ENCODE measurements around the gene TCF25. TPM values are rescaled to one million over a fixed set of nuclear protein-coding genes. Genes with fewer than 3 reads are reported as not detected.
A peak's percentile ranks its signal among the peaks of the same experiment; 100 is the strongest.

Gene TCF25
- total RNA-seq, 1 donor from 2014 or later = 82.6 TPM

GRCh38 chr16:89861648-89862047, 11.7 kb upstream of the TCF25 start:
- intact Hi-C loops (cut with micrococcal nuclease) = no loop called here
- Histone ChIP-seq H3K27me3 (ENCODE audit: low read depth) (no peaks in the 10 kb centered on the region), H3K27ac (replicated peaks) (no peak overlapping the region), H3K4me1 (peaks cover 24% of the 10 kb centered on the region), H3K9me3 (replicated peaks) (no peaks in the 10 kb centered on the region), H3K36me3 (no peaks in the 10 kb centered on the region), H3K4me3 (no peak overlapping the region)
- TF ChIP-seq CTCF (IDR thresholded peaks at IDR 0.05; ENCODE audit: borderline replicate concordance) = no peak
- DNase-seq = no peak

- H3K4me3 ChIP-seq = no peak overlapping the region
- no peaks in the 10 kb centered on the region for H3K36me3 ChIP-seq
- H3K4me1 ChIP-seq = peaks cover 24% of the 10 kb centered on the region
- no peak for DNase-seq
- intact Hi-C loops (cut with micrococcal nuclease) = no loop called here
- H3K27me3 ChIP-seq (ENCODE audit: low read depth) = no peaks in the 10 kb centered on the region
- peak overlapping the region; percentile 83 for H3K27ac ChIP-seq (replicated peaks)
- TF ChIP-seq CTCF (IDR thresholded peaks at IDR 0.05; ENCODE audit: borderline replicate concordance) = no peak
- H3K9me3 ChIP-seq (replicated peaks) = peaks cover 7% of the 10 kb centered on the region
Measured at GRCh38 chr16:89862732-89863131, 10.7 kb upstream of the TCF25 start.

- H3K27me3 ChIP-seq (ENCODE audit: low read depth) = no peaks in the 10 kb centered on the region
- peak overlapping the region; percentile 83 for H3K27ac ChIP-seq (replicated peaks)
- peak overlapping the region; percentile 37 for H3K4me3 ChIP-seq
- peaks cover 13% of the 10 kb centered on the region for H3K9me3 ChIP-seq (replicated peaks)
- TF ChIP-seq CTCF (IDR thresholded peaks at IDR 0.05; ENCODE audit: borderline replicate concordance) = no peak
- H3K4me1 ChIP-seq = peaks cover 24% of the 10 kb centered on the region
- peak; percentile 36 for DNase-seq
- no peaks in the 10 kb centered on the region for H3K36me3 ChIP-seq
- intact Hi-C loops (cut with micrococcal nuclease) = no loop called here
Measured at GRCh38 chr16:89863741-89864526, 9.5 kb upstream of the TCF25 start.

- no peak for DNase-seq
- Histone ChIP-seq H3K9me3 (replicated peaks) (peaks cover 13% of the 10 kb centered on the region), H3K4me1 (peaks cover 24% of the 10 kb centered on the region), H3K36me3 (no peaks in the 10 kb centered on the region), H3K27ac (replicated peaks) (peak overlapping the region; percentile 83), H3K27me3 (ENCODE audit: low read depth) (no peaks in the 10 kb centered on the region), H3K4me3 (peak overlapping the region; percentile 37)
- intact Hi-C loops (cut with micrococcal nuclease) = no loop called here
- TF ChIP-seq CTCF (IDR thresholded peaks at IDR 0.05; ENCODE audit: borderline replicate concordance) = no peak
Measured at GRCh38 chr16:89864527-89864820, 8.9 kb upstream of the TCF25 start.

- Histone ChIP-seq H3K4me3 (no peak overlapping the region), H3K27ac (replicated peaks) (no peak overlapping the region), H3K9me3 (replicated peaks) (peaks cover 13% of the 10 kb centered on the region), H3K27me3 (ENCODE audit: low read depth) (no peaks in the 10 kb centered on the region), H3K36me3 (no peaks in the 10 kb centered on the region), H3K4me1 (peaks cover 29% of the 10 kb centered on the region)
- intact Hi-C loops (cut with micrococcal nuclease) = no loop called here
- no peak for TF ChIP-seq CTCF (IDR thresholded peaks at IDR 0.05; ENCODE audit: borderline replicate concordance)
- DNase-seq = no peak
Measured at GRCh38 chr16:89867918-89868317, 5.5 kb upstream of the TCF25 start.

Measured in left ventricle myocardium inferior (tissue), 1 donor.